HG02759 (cell line): Measurements from ENCODE around the gene FOXP1.

Experiments used
- ATAC-seq: cut with Tn5 transposase; IDR thresholded peaks from one replicate; pipeline ENCODE4 v1.9.1; 2021; ENCODE audit warnings: mild to moderate bottlenecking, moderate library complexity; ENCODE audit not compliant: unreplicated experiment

FOXP1 gene

GRCh38 chr3:71316066-71316777 lies 267.3 kb downstream of the FOXP1 start:
- ATAC-seq = no peak

GRCh38 chr3:71315431-71315830 lies 268.1 kb downstream of the FOXP1 start:
- ATAC-seq = no peak

GRCh38 chr3:71313844-71314243 lies 269.7 kb downstream of the FOXP1 start:
- ATAC-seq = no peak

GRCh38 chr3:71312461-71312860 lies 271.1 kb downstream of the FOXP1 start:
- ATAC-seq = no peak

GRCh38 chr3:71311661-71312046 lies 271.9 kb downstream of the FOXP1 start:
- no peak for ATAC-seq

GRCh38 chr3:71310980-71311660 lies 272.4 kb downstream of the FOXP1 start:
- no peak for ATAC-seq

- no peak for ATAC-seq
Observed at GRCh38 chr3:71310359-71310979, 273.1 kb downstream of the FOXP1 start.

- no peak for ATAC-seq
Observed at GRCh38 chr3:71309886-71310285, 273.6 kb downstream of the FOXP1 start.

- ATAC-seq = no peak
Observed at GRCh38 chr3:71309342-71309741, 274.2 kb downstream of the FOXP1 start.

- no peak for ATAC-seq
Observed at GRCh38 chr3:71308836-71309235, 274.7 kb downstream of the FOXP1 start.

- ATAC-seq = no peak
Observed at GRCh38 chr3:71307991-71308697, 275.4 kb downstream of the FOXP1 start.

GRCh38 chr3:71305231-71306206 lies 278.0 kb downstream of the FOXP1 start:
- ATAC-seq = no peak

- no peak for ATAC-seq
Observed at GRCh38 chr3:71304684-71305083, 278.8 kb downstream of the FOXP1 start.

- ATAC-seq = no peak
Observed at GRCh38 chr3:71304247-71304646, 279.3 kb downstream of the FOXP1 start.

- ATAC-seq = no peak
Observed at GRCh38 chr3:71303627-71304200, 279.8 kb downstream of the FOXP1 start.

- ATAC-seq = no peak
Observed at GRCh38 chr3:71302604-71303003, 280.9 kb downstream of the FOXP1 start.

- peak; percentile 59 for ATAC-seq
Observed at GRCh38 chr3:71300951-71301393, 282.6 kb downstream of the FOXP1 start.

- ATAC-seq = no peak
Observed at GRCh38 chr3:71299160-71299559, 284.4 kb downstream of the FOXP1 start.

GRCh38 chr3:71294919-71295318 lies 288.6 kb downstream of the FOXP1 start:
- ATAC-seq = no peak

- no peak for ATAC-seq
Observed at GRCh38 chr3:71290301-71290700, 293.2 kb downstream of the FOXP1 start.
